Measurements from ENCODE around the gene SEL1L.

Gene SEL1L

GRCh38 chr14:81567302-81567701, 33.6 kb upstream of the SEL1L start:
- WGBS = 88% methylated on average over 6 of the region's 6 CpGs
- no peak overlapping the region for H3K4ac ChIP-seq (ENCODE audit: low read depth in 1 of 2, low read length in 2 of 2)
- no peak overlapping the region for H2BK5ac ChIP-seq (ENCODE audit: low read depth, low read length, poor library complexity, severe bottlenecking)
- no peak for DNase-seq
- no peaks in the 10 kb centered on the region for H3K79me1 ChIP-seq (replicated peaks; ENCODE audit: low read length, poor library complexity, severe bottlenecking)
- H3K27ac ChIP-seq (ENCODE audit: low read length, poor library complexity, severe bottlenecking) = no peak overlapping the region
- no peaks in the 10 kb centered on the region for H3K36me3 ChIP-seq (ENCODE audit: control insufficient read depth in 1 of 2, insufficient read depth in 2 of 2, low read depth in 1 of 2, low read length in 2 of 2)
- H2AK5ac ChIP-seq (ENCODE audit: low read length, severe bottlenecking) = no peak overlapping the region
- no peak overlapping the region for H2BK120ac ChIP-seq (ENCODE audit: low read depth, low read length)
- H3K27me3 ChIP-seq (ENCODE audit: control insufficient read depth in 1 of 2, insufficient read depth in 1 of 2, low read length in 2 of 2) = peaks cover 0 to 5% of the 10 kb centered on the region in 2 experiments
- H3K4me3 ChIP-seq (ENCODE audit: insufficient read depth in 1 of 2, low read depth in 1 of 2, low read length in 2 of 2) = no peak overlapping the region
- no peaks in the 10 kb centered on the region for H3K9me3 ChIP-seq (ENCODE audit: control insufficient read depth, low read length)
- H2BK15ac ChIP-seq (ENCODE audit: low read depth, poor library complexity, severe bottlenecking) = no peak overlapping the region
- peak overlapping the region; percentile 54 for H3K9ac ChIP-seq (ENCODE audit: low read length)
- no peak overlapping the region for H3K14ac ChIP-seq (ENCODE audit: low read length in 2 of 2)
- no peak overlapping the region for H3K23ac ChIP-seq (ENCODE audit: low read length in 2 of 2)
- H3K18ac ChIP-seq (ENCODE audit: low read depth in 1 of 2, low read length in 2 of 2) = no peak overlapping the region
- H3K4me1 ChIP-seq (ENCODE audit: control insufficient read depth, insufficient read depth, low read depth, low read length) = no peaks in the 10 kb centered on the region
- H2AFZ ChIP-seq (ENCODE audit: low read depth, low read length) = no peak overlapping the region
- no peak overlapping the region for H2BK12ac ChIP-seq (ENCODE audit: low read length in 2 of 2)
- no peak overlapping the region for H4K91ac ChIP-seq (ENCODE audit: low read length)
- H4K8ac ChIP-seq (ENCODE audit: low read length) = no peak overlapping the region
- H3K4me2 ChIP-seq (ENCODE audit: low read length, poor library complexity, severe bottlenecking) = no peak overlapping the region

GRCh38 chr14:81565441-81566290, 32.0 kb upstream of the SEL1L start:
- Histone ChIP-seq H2AK5ac (ENCODE audit: low read length, severe bottlenecking) (no peak overlapping the region), H3K23ac (ENCODE audit: low read length in 2 of 2) (no peak overlapping the region), H3K4me2 (ENCODE audit: low read length, poor library complexity, severe bottlenecking) (no peak overlapping the region), H3K4ac (ENCODE audit: low read depth in 1 of 2, low read length in 2 of 2) (no peak overlapping the region), H3K27me3 (ENCODE audit: control insufficient read depth in 1 of 2, insufficient read depth in 1 of 2, low read length in 2 of 2) (peaks cover 0 to 5% of the 10 kb centered on the region in 2 experiments), H4K91ac (ENCODE audit: low read length) (no peak overlapping the region), H3K9me3 (ENCODE audit: control insufficient read depth, low read length) (no peaks in the 10 kb centered on the region), H3K36me3 (ENCODE audit: control insufficient read depth in 1 of 2, insufficient read depth in 2 of 2, low read depth in 1 of 2, low read length in 2 of 2) (no peaks in the 10 kb centered on the region), H3K14ac (ENCODE audit: low read length in 2 of 2) (no peak overlapping the region), H2AFZ (ENCODE audit: low read depth, low read length) (no peak overlapping the region), H3K79me1 (replicated peaks; ENCODE audit: low read length, poor library complexity, severe bottlenecking) (no peaks in the 10 kb centered on the region), H4K8ac (ENCODE audit: low read length) (no peak overlapping the region), H2BK12ac (ENCODE audit: low read length in 2 of 2) (no peak overlapping the region), H3K4me1 (ENCODE audit: control insufficient read depth, insufficient read depth, low read depth, low read length) (no peaks in the 10 kb centered on the region), H3K9ac (ENCODE audit: low read length) (no peak overlapping the region), H3K4me3 (ENCODE audit: insufficient read depth in 1 of 2, low read depth in 1 of 2, low read length in 2 of 2) (no peak overlapping the region), H2BK5ac (ENCODE audit: low read depth, low read length, poor library complexity, severe bottlenecking) (no peak overlapping the region), H3K18ac (ENCODE audit: low read depth in 1 of 2, low read length in 2 of 2) (no peak overlapping the region), H3K27ac (ENCODE audit: low read length, poor library complexity, severe bottlenecking) (no peak overlapping the region), H2BK15ac (ENCODE audit: low read depth, poor library complexity, severe bottlenecking) (no peak overlapping the region), H2BK120ac (ENCODE audit: low read depth, low read length) (no peak overlapping the region)
- 29% methylated on average over 4 of the region's 7 CpGs for WGBS
- DNase-seq = peak; percentile 10

GRCh38 chr14:81562818-81563217, 29.2 kb upstream of the SEL1L start:
- no peak overlapping the region for H4K91ac ChIP-seq (ENCODE audit: low read length)
- no peak overlapping the region for H3K4me3 ChIP-seq (ENCODE audit: insufficient read depth in 1 of 2, low read depth in 1 of 2, low read length in 2 of 2)
- no peaks in the 10 kb centered on the region for H3K79me1 ChIP-seq (replicated peaks; ENCODE audit: low read length, poor library complexity, severe bottlenecking)
- no peak overlapping the region for H3K4ac ChIP-seq (ENCODE audit: low read depth in 1 of 2, low read length in 2 of 2)
- H3K27me3 ChIP-seq (ENCODE audit: control insufficient read depth in 1 of 2, insufficient read depth in 1 of 2, low read length in 2 of 2) = no peaks in the 10 kb centered on the region
- no peak overlapping the region for H2BK15ac ChIP-seq (ENCODE audit: low read depth, poor library complexity, severe bottlenecking)
- WGBS = 43% methylated on average over 2 of the region's 2 CpGs
- peak overlapping the region; percentile 0 for H3K9ac ChIP-seq (ENCODE audit: low read length)
- no peak overlapping the region for H2AK5ac ChIP-seq (ENCODE audit: low read length, severe bottlenecking)
- H3K4me1 ChIP-seq (ENCODE audit: control insufficient read depth, insufficient read depth, low read depth, low read length) = no peaks in the 10 kb centered on the region
- H3K36me3 ChIP-seq (ENCODE audit: control insufficient read depth in 1 of 2, insufficient read depth in 2 of 2, low read depth in 1 of 2, low read length in 2 of 2) = no peaks in the 10 kb centered on the region
- H3K23ac ChIP-seq (ENCODE audit: low read length in 2 of 2) = no peak overlapping the region
- H2BK5ac ChIP-seq (ENCODE audit: low read depth, low read length, poor library complexity, severe bottlenecking) = no peak overlapping the region
- no peak overlapping the region for H4K8ac ChIP-seq (ENCODE audit: low read length)
- H3K27ac ChIP-seq (ENCODE audit: low read length, poor library complexity, severe bottlenecking) = no peak overlapping the region
- no peaks in the 10 kb centered on the region for H3K9me3 ChIP-seq (ENCODE audit: control insufficient read depth, low read length)
- no peak overlapping the region for H2BK12ac ChIP-seq (ENCODE audit: low read length in 2 of 2)
- no peak overlapping the region for H2BK120ac ChIP-seq (ENCODE audit: low read depth, low read length)
- no peak overlapping the region for H3K4me2 ChIP-seq (ENCODE audit: low read length, poor library complexity, severe bottlenecking)
- H3K14ac ChIP-seq (ENCODE audit: low read length in 2 of 2) = no peak overlapping the region
- no peak overlapping the region for H3K18ac ChIP-seq (ENCODE audit: low read depth in 1 of 2, low read length in 2 of 2)
- H2AFZ ChIP-seq (ENCODE audit: low read depth, low read length) = no peak overlapping the region
- no peak for DNase-seq

GRCh38 chr14:81561084-81561775, 27.6 kb upstream of the SEL1L start:
- Histone ChIP-seq H3K4me1 (ENCODE audit: control insufficient read depth, insufficient read depth, low read depth, low read length) (no peaks in the 10 kb centered on the region), H2BK120ac (ENCODE audit: low read depth, low read length) (no peak overlapping the region), H3K36me3 (ENCODE audit: control insufficient read depth in 1 of 2, insufficient read depth in 2 of 2, low read depth in 1 of 2, low read length in 2 of 2) (no peaks in the 10 kb centered on the region), H3K23ac (ENCODE audit: low read length in 2 of 2) (no peak overlapping the region), H3K18ac (ENCODE audit: low read depth in 1 of 2, low read length in 2 of 2) (no peak overlapping the region), H4K8ac (ENCODE audit: low read length) (no peak overlapping the region), H3K27me3 (ENCODE audit: control insufficient read depth in 1 of 2, insufficient read depth in 1 of 2, low read length in 2 of 2) (no peaks in the 10 kb centered on the region), H3K14ac (ENCODE audit: low read length in 2 of 2) (no peak overlapping the region), H2BK12ac (ENCODE audit: low read length in 2 of 2) (no peak overlapping the region), H3K4me2 (ENCODE audit: low read length, poor library complexity, severe bottlenecking) (no peak overlapping the region), H3K9me3 (ENCODE audit: control insufficient read depth, low read length) (no peaks in the 10 kb centered on the region), H3K4me3 (ENCODE audit: insufficient read depth in 1 of 2, low read depth in 1 of 2, low read length in 2 of 2) (no peak overlapping the region), H4K91ac (ENCODE audit: low read length) (no peak overlapping the region), H2AFZ (ENCODE audit: low read depth, low read length) (no peak overlapping the region), H3K4ac (ENCODE audit: low read depth in 1 of 2, low read length in 2 of 2) (no peak overlapping the region), H2BK15ac (ENCODE audit: low read depth, poor library complexity, severe bottlenecking) (no peak overlapping the region), H3K79me1 (replicated peaks; ENCODE audit: low read length, poor library complexity, severe bottlenecking) (no peaks in the 10 kb centered on the region), H3K27ac (ENCODE audit: low read length, poor library complexity, severe bottlenecking) (no peak overlapping the region), H2BK5ac (ENCODE audit: low read depth, low read length, poor library complexity, severe bottlenecking) (no peak overlapping the region), H2AK5ac (ENCODE audit: low read length, severe bottlenecking) (no peak overlapping the region), H3K9ac (ENCODE audit: low read length) (no peak overlapping the region)
- no peak for DNase-seq
- 65% methylated on average over 6 of the region's 10 CpGs for WGBS
